Neural cell (in vitro differentiated cells): ENCODE data around the gene ATP8B1. TPM values are rescaled to one million over a fixed set of nuclear protein-coding genes. Genes with fewer than 3 reads are reported as not detected.

ENCODE experiments used
- H2AFZ ChIP-seq: fragments of 200-600, 300-800 bp; sonication (generic), shearing (Covaris generic); 2 replicates; pipeline ENCODE4 v1.6.0; 2014; ENCODE audit warnings: low read depth, mild to moderate bottlenecking, antibody characterized with exemption, low read length, moderate library complexity
- H3F3A ChIP-seq: fragments of 200-600 bp; shearing (Covaris generic); 2 replicates; pipeline ENCODE4 v1.6.1; 2016; ENCODE audit warnings: mild to moderate bottlenecking, moderate library complexity, mixed read lengths, antibody characterized with exemption, low read length; ENCODE audit not compliant: insufficient read depth, poor library complexity, severe bottlenecking
- H3K27ac ChIP-seq: fragments of 200-600, 300-800 bp; sonication (generic), shearing (Covaris generic); 2 replicates; pipeline ENCODE4 v1.5.1; 2014; ENCODE audit warnings: mild to moderate bottlenecking, low read length, moderate library complexity
- H3K27me3 ChIP-seq: fragments of 300-800, 200-600 bp; sonication (generic), shearing (Covaris generic); 2 replicates; pipeline ENCODE4 v1.6.0; 2014; ENCODE audit warnings: mild to moderate bottlenecking, low read depth, low read length, moderate library complexity; ENCODE audit not compliant: insufficient read depth
- H3K36me3 ChIP-seq: fragments of 300-800, 200-600 bp; sonication (generic), shearing (Covaris generic); 2 replicates; pipeline ENCODE4 v1.5.1; 2014; ENCODE audit warnings: mild to moderate bottlenecking, antibody characterized with exemption, low read length, moderate library complexity; ENCODE audit not compliant: insufficient read depth
- H3K4me2 ChIP-seq: fragments of 300-800, 200-600 bp; sonication (generic), shearing (Covaris generic); 2 replicates; pipeline ENCODE4 v1.6.0; 2014; ENCODE audit warnings: mild to moderate bottlenecking, low read length
- H3K4me3 ChIP-seq: fragments of 300-800, 200-600 bp; sonication (generic), shearing (Covaris generic); 2 replicates; pipeline ENCODE4 v1.5.1; 2014; ENCODE audit warnings: mild to moderate bottlenecking, low read length, moderate library complexity
- H3K79me2 ChIP-seq: fragments of 200-600 bp; shearing (Covaris generic); replicated peaks from 2 replicates; pipeline ENCODE4 v1.6.0; 2014; ENCODE audit warnings: mild to moderate bottlenecking, low read length, moderate library complexity; ENCODE audit not compliant: insufficient read depth
- H3K9ac ChIP-seq: fragments of 300-800, 200-600 bp; sonication (generic), shearing (Covaris generic); 2 replicates; pipeline ENCODE4 v1.6.1; 2016; ENCODE audit warnings: mild to moderate bottlenecking, low read length, mixed read lengths
- H3K9me2 ChIP-seq: fragments of 200-600 bp; shearing (Covaris generic); 2 replicates; pipeline ENCODE4 v1.6.1; 2016; ENCODE audit warnings: mild to moderate bottlenecking, low read length, mixed read lengths; ENCODE audit not compliant: insufficient read depth
- H3K9me3 ChIP-seq: fragments of 200-600, 300-800 bp; sonication (generic), shearing (Covaris generic); 2 replicates; pipeline ENCODE4 v1.6.1; 2016; ENCODE audit warnings: mild to moderate bottlenecking, mixed run types, low read length, moderate library complexity, mixed read lengths
- H4K20me1 ChIP-seq: fragments of 200-600 bp; shearing (Covaris generic); 2 replicates; pipeline ENCODE4 v1.6.1; 2016; ENCODE audit warnings: mild to moderate bottlenecking, mixed run types; ENCODE audit not compliant: insufficient read depth
- EP300 ChIP-seq: fragments of 450-650 bp; conservative IDR thresholded peaks from 2 replicates; pipeline ENCODE4 v1.6.1; 2014; ENCODE audit warnings: antibody characterized with exemption, mild to moderate bottlenecking, moderate library complexity; ENCODE audit not compliant: poor library complexity, severe bottlenecking
- EZH2 ChIP-seq: fragments of 200-600, 300-800 bp; shearing (Covaris generic), sonication (generic); IDR thresholded peaks from 2 replicates; pipeline ENCODE4 v1.6.1; 2014; ENCODE audit warnings: antibody characterized with exemption, low read length, borderline replicate concordance, mild to moderate bottlenecking; ENCODE audit not compliant: insufficient read depth, poor library complexity, severe bottlenecking
- MXI1 ChIP-seq: fragments of 450-650 bp; conservative IDR thresholded peaks from 2 replicates; pipeline ENCODE4 v1.6.1; 2014; ENCODE audit warnings: antibody characterized with exemption, mild to moderate bottlenecking; ENCODE audit not compliant: poor library complexity, severe bottlenecking
- POLR2AphosphoS5 ChIP-seq: IDR thresholded peaks from 2 replicates; pipeline ENCODE4 v1.6.1; 2012
- RAD21 ChIP-seq: fragments of 450-650 bp; conservative IDR thresholded peaks from 2 replicates; pipeline ENCODE4 v1.6.1; 2014; ENCODE audit warnings: antibody characterized with exemption, mild to moderate bottlenecking, moderate library complexity
- SMC3 ChIP-seq: fragments of 450-650 bp; conservative IDR thresholded peaks from 2 replicates; pipeline ENCODE4 v1.6.1; 2014; ENCODE audit warnings: antibody characterized with exemption, mild to moderate bottlenecking, moderate library complexity; ENCODE audit not compliant: poor library complexity
- TAF1 ChIP-seq: IDR thresholded peaks from 2 replicates; pipeline ENCODE4 v1.6.1; 2012; ENCODE audit warnings: low read depth
- polyA plus RNA-seq: library from polyadenylated mRNA; depleted of rRNA; stranded (reverse); fragments of >200 nt; gene quantifications from 2 replicates; pipeline ENCODE4 v1.2.3, GENCODE V29; 2014
- TF ChIP-seq, protein P1 (sequence below): fragments of 450-650 bp; IDR thresholded peaks from 2 replicates; pipeline ENCODE4 v1.5.1; 2014; ENCODE audit warnings: antibody characterized with exemption, mild to moderate bottlenecking, moderate library complexity; ENCODE audit not compliant: poor library complexity, severe bottlenecking
- TF ChIP-seq, protein P2 (sequence below): IDR thresholded peaks from 2 replicates; pipeline ENCODE4 v1.6.1; 2012; ENCODE audit warnings: borderline replicate concordance

ATP8B1 gene
- polyA plus RNA-seq, 1 donor from 2014 or later = not detected

DNA sequence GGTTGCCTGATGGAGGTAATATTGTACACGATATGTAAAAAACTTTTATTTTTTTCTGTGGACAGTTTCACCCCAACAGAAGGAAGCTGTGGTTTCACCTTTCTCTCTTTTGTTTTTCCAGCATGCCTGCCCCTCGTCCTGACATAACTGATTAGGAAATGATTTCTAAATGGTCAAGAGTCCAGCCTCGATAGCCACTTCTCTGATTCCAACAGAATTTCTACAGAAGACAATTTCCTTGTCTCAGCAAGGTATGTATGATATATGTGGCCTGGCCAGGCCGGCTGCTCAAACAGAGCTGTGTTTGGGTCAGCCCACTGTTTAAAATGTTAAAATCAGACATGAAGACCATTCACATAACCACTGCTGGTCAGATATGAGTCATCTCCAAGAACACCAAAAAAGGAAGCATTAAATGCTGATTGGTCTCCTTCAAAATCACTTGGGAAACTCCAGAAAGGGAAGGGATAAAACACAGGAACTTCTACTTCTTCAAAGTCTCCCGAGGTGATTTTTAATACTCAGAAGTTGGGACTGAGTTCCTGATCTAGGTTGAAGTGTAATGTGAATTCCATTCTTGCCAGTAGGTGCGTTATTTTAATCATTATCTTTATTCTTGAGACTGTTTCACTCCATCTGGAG, 22.3 kb downstream of the ATP8B1 start:
- Histone ChIP-seq H3K27me3 (no peaks in the 10 kb centered on the region), H3K4me3 (no peak overlapping the region), H3K4me2 (no peak overlapping the region), H3K27ac (no peak overlapping the region), H4K20me1 (no peaks in the 10 kb centered on the region), H3F3A (no peaks in the 10 kb centered on the region), H3K9me3 (no peaks in the 10 kb centered on the region), H3K9me2 (no peaks in the 10 kb centered on the region), H3K36me3 (no peaks in the 10 kb centered on the region), H3K79me2 (no peaks in the 10 kb centered on the region), H2AFZ (no peak overlapping the region), H3K9ac (no peak overlapping the region)
- TF ChIP-seq EZH2 (no peak), RAD21 (no peak), TAF1 (no peak), POLR2AphosphoS5 (no peak), EP300 (no peak), MXI1 (no peak), SMC3 (no peak)
- TF ChIP-seq, protein P1, sequence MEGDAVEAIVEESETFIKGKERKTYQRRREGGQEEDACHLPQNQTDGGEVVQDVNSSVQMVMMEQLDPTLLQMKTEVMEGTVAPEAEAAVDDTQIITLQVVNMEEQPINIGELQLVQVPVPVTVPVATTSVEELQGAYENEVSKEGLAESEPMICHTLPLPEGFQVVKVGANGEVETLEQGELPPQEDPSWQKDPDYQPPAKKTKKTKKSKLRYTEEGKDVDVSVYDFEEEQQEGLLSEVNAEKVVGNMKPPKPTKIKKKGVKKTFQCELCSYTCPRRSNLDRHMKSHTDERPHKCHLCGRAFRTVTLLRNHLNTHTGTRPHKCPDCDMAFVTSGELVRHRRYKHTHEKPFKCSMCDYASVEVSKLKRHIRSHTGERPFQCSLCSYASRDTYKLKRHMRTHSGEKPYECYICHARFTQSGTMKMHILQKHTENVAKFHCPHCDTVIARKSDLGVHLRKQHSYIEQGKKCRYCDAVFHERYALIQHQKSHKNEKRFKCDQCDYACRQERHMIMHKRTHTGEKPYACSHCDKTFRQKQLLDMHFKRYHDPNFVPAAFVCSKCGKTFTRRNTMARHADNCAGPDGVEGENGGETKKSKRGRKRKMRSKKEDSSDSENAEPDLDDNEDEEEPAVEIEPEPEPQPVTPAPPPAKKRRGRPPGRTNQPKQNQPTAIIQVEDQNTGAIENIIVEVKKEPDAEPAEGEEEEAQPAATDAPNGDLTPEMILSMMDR = no peak
- TF ChIP-seq, protein P2, sequence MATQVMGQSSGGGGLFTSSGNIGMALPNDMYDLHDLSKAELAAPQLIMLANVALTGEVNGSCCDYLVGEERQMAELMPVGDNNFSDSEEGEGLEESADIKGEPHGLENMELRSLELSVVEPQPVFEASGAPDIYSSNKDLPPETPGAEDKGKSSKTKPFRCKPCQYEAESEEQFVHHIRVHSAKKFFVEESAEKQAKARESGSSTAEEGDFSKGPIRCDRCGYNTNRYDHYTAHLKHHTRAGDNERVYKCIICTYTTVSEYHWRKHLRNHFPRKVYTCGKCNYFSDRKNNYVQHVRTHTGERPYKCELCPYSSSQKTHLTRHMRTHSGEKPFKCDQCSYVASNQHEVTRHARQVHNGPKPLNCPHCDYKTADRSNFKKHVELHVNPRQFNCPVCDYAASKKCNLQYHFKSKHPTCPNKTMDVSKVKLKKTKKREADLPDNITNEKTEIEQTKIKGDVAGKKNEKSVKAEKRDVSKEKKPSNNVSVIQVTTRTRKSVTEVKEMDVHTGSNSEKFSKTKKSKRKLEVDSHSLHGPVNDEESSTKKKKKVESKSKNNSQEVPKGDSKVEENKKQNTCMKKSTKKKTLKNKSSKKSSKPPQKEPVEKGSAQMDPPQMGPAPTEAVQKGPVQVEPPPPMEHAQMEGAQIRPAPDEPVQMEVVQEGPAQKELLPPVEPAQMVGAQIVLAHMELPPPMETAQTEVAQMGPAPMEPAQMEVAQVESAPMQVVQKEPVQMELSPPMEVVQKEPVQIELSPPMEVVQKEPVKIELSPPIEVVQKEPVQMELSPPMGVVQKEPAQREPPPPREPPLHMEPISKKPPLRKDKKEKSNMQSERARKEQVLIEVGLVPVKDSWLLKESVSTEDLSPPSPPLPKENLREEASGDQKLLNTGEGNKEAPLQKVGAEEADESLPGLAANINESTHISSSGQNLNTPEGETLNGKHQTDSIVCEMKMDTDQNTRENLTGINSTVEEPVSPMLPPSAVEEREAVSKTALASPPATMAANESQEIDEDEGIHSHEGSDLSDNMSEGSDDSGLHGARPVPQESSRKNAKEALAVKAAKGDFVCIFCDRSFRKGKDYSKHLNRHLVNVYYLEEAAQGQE = no peak

DNA sequence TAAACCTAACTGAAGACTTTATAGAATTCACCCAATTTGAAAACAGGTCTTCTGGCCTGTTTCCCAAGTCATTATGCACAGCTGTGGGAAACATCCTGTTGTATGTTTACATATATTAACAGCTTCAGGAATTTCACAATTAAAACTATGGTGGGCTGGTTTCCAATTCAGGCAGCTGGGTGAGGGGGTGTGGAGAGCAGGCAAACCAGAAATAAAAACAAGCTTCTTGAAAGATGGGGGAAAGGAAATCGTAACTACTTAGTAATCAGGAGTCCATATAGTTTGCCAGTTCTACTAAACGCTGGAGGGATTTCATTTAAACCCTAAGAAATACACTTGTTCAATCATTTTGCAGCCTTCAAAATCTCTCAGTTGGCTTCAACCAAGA, 22.8 kb downstream of the ATP8B1 start:
- TF ChIP-seq EP300 = no peak
- TF ChIP-seq SMC3 = no peak
- no peak for TF ChIP-seq RAD21
- TF ChIP-seq, protein P2 = no peak
- TF ChIP-seq, protein P1 = no peak
- TF ChIP-seq TAF1 = no peak
- TF ChIP-seq EZH2 = no peak
- no peak for TF ChIP-seq MXI1
- no peak for TF ChIP-seq POLR2AphosphoS5
- H3K9ac ChIP-seq = no peak overlapping the region
- H2AFZ ChIP-seq = no peak overlapping the region
- no peaks in the 10 kb centered on the region for H3K27me3 ChIP-seq
- no peaks in the 10 kb centered on the region for H3K9me3 ChIP-seq
- no peak overlapping the region for H3K27ac ChIP-seq
- no peaks in the 10 kb centered on the region for H3K79me2 ChIP-seq
- no peak overlapping the region for H3K4me2 ChIP-seq
- H3K4me3 ChIP-seq = no peak overlapping the region
- no peaks in the 10 kb centered on the region for H4K20me1 ChIP-seq
- H3K9me2 ChIP-seq = no peaks in the 10 kb centered on the region
- no peaks in the 10 kb centered on the region for H3F3A ChIP-seq
- no peaks in the 10 kb centered on the region for H3K36me3 ChIP-seq
